MCF 10A (cell line): ENCODE results near the gene ADNP2. TPM values are rescaled to one million over a fixed set of nuclear protein-coding genes. Genes with fewer than 3 reads are reported as not detected.

Source experiments
- BruUV-seq: library from RNA; stranded (reverse); fragments of 400-500 nt; replicated peaks from 2 replicates; lab custom pipeline; 2021; lab: Mats Ljungman, UMichigan
- CTCF ChIA-PET: fragments of 300-600 bp; sonication (Branson Sonifier 250); formaldehyde crosslinking; extraction: SDS; loops from one replicate; lab custom pipeline; 2021; ENCODE audit warnings: antibody characterized with exemption, inconsistent platforms; lab: Yijun Ruan, JAX
- POLR2A ChIA-PET: fragments of 300-600, 350-650 bp; sonication (Branson Sonifier 250); formaldehyde crosslinking; extraction: SDS; loops from one replicate; lab custom pipeline; 2020; ENCODE audit warnings: antibody characterized with exemption, inconsistent platforms; lab: Yijun Ruan, JAX
- DNase-seq: peaks from one replicate; pipeline ENCODE4 v3.0.0-alpha.2; 2018; ENCODE audit not compliant: unreplicated experiment
- H3K27ac Mint-ChIP-seq: one replicate; pipeline ENCODE4 v1.8.0; 2022; ENCODE audit warnings: mild to moderate bottlenecking, low read depth, mixed read lengths; ENCODE audit not compliant: unreplicated experiment
- H3K27me3 Mint-ChIP-seq: one replicate; pipeline ENCODE4 v1.8.0; 2022; ENCODE audit warnings: mixed read lengths; ENCODE audit not compliant: insufficient read depth, unreplicated experiment
- H3K36me3 Mint-ChIP-seq: one replicate; pipeline ENCODE4 v1.8.0; 2022; ENCODE audit warnings: mild to moderate bottlenecking, moderate library complexity, mixed read lengths; ENCODE audit not compliant: insufficient read depth, unreplicated experiment
- H3K4me1 Mint-ChIP-seq: one replicate; pipeline ENCODE4 v1.8.0; 2022; ENCODE audit warnings: mixed read lengths; ENCODE audit not compliant: insufficient read depth, unreplicated experiment
- H3K4me3 Mint-ChIP-seq: one replicate; pipeline ENCODE4 v1.8.0; 2022; ENCODE audit warnings: mild to moderate bottlenecking, moderate library complexity, mixed read lengths; ENCODE audit not compliant: unreplicated experiment
- H3K9me3 Mint-ChIP-seq: one replicate; pipeline ENCODE4 v1.8.0; 2022; ENCODE audit warnings: mixed read lengths; ENCODE audit not compliant: unreplicated experiment
- CTCF ChIP-seq: fragments of 200-600 bp; IDR thresholded peaks from one replicate; pipeline ENCODE4 v1.8.0; 2022; ENCODE audit warnings: antibody characterized with exemption, mild to moderate bottlenecking; ENCODE audit not compliant: unreplicated experiment
- intact Hi-C: fragments of 100-400 bp; cut with micrococcal nuclease; formaldehyde crosslinking; loops from 2 replicates; pipeline ENCODE4 v1.14.1; 2022
- total RNA-seq: library from RNA; stranded (reverse); gene quantifications from 2 replicates; pipeline ENCODE4 v1.2.3, GENCODE V29; 2022

The ADNP2 gene
- total RNA-seq, 1 experiment from 2014 or later, result 19.6 TPM

- Mint-ChIP-seq H3K36me3 (peaks cover 19% of the 10 kb centered on the region), H3K4me1 (no peaks in the 10 kb centered on the region), H3K27ac (no peak overlapping the region), H3K27me3 (no peaks in the 10 kb centered on the region), H3K9me3 (no peaks in the 10 kb centered on the region), H3K4me3 (no peak overlapping the region)
- BruUV-seq, result no TSS peak
- peak; percentile 7 for DNase-seq
- ChIA-PET CTCF (interaction anchor here (0.6 to 2.7 kb wide), 7 partner anchors 9 to 155 kb away, joined by 3 to 10 read pairs (median 5); no protein-coding TSS in a partner anchor), POLR2A (interaction anchor here (0.8 to 3.7 kb wide), 5 partner anchors 11 to 135 kb away, joined by 3 to 14 read pairs (median 4); no protein-coding TSS in a partner anchor)
- intact Hi-C loops, result loop anchor here (5.0 kb wide), 1 partner anchor 158 kb away; the partner anchor contains the start of gene TXNL4A
- TF ChIP-seq CTCF, result no peak
Observed at GRCh38 chr18:80145196-80145804, 36.2 kb downstream of the ADNP2 start.

- Mint-ChIP-seq H3K27me3 (no peaks in the 10 kb centered on the region), H3K9me3 (no peaks in the 10 kb centered on the region), H3K27ac (no peak overlapping the region), H3K4me1 (no peaks in the 10 kb centered on the region), H3K36me3 (peaks cover 15% of the 10 kb centered on the region), H3K4me3 (peak overlapping the region; percentile 73)
- intact Hi-C loops, result loop anchor here (5.0 kb wide), 1 partner anchor 160 kb away; the partner anchor contains the start of gene TXNL4A
- BruUV-seq, result no TSS peak
- DNase-seq, result no peak
- no peak for TF ChIP-seq CTCF
- ChIA-PET POLR2A (interaction anchor here (1.0 to 3.7 kb wide), 9 partner anchors 8 to 158 kb away, joined by 3 to 23 read pairs (median 6); partner anchors contain the start of genes ADNP2, RBFA and TXNL4A), CTCF (interaction anchor here (0.9 kb wide), 1 partner anchor 13 kb away, joined by 3 read pairs; no protein-coding TSS in a partner anchor)
Observed at GRCh38 chr18:80147037-80147417, 38.0 kb downstream of the ADNP2 start.

- intact Hi-C loops, result loop anchor here (5.0 kb wide), 1 partner anchor 160 kb away; the partner anchor contains the start of gene TXNL4A
- H3K36me3 Mint-ChIP-seq, result peaks cover 15% of the 10 kb centered on the region
- peak overlapping the region; percentile 76 for H3K27ac Mint-ChIP-seq
- H3K4me1 Mint-ChIP-seq, result no peaks in the 10 kb centered on the region
- H3K4me3 Mint-ChIP-seq, result peak overlapping the region; percentile 73
- no peak for TF ChIP-seq CTCF
- no peaks in the 10 kb centered on the region for H3K27me3 Mint-ChIP-seq
- BruUV-seq, result no TSS peak
- no peaks in the 10 kb centered on the region for H3K9me3 Mint-ChIP-seq
- ChIA-PET POLR2A (interaction anchor here (0.9 to 2.6 kb wide), 9 partner anchors 8 to 159 kb away, joined by 3 to 23 read pairs (median 5); partner anchors contain the start of genes ADNP2, RBFA and TXNL4A), CTCF (interaction anchor here (1.1 kb wide), 2 partner anchors 11 to 30 kb away, joined by 4 to 5 read pairs; no protein-coding TSS in a partner anchor)
- DNase-seq, result peak; percentile 79
Observed at GRCh38 chr18:80147418-80148325, 38.6 kb downstream of the ADNP2 start.
